ENCODE measurements around the gene GAK. TPM values are rescaled to one million over a fixed set of nuclear protein-coding genes. Genes with fewer than 3 reads are reported as not detected.
"Not testable (repeated sequence)": the region's sequence is repeated elsewhere in the genome, so short reads cannot be mapped to it uniquely, and the experiment has no call there.

GAK gene
- total RNA-seq, 2 experiments from 2014 or later, result 82.9 to 88.0 TPM

GRCh38 chr4:948936-949300 lies 16.8 kb upstream of the GAK start:
- Mint-ChIP-seq H3K27me3 (no peaks in the 10 kb centered on the region), H3K27ac (no peak overlapping the region), H3K4me1 (no peaks in the 10 kb centered on the region), H3K9me3 (ENCODE audit: low read depth) (no peaks in the 10 kb centered on the region), H3K4me3 (no peak overlapping the region), H3K36me3 (ENCODE audit: low read depth) (peaks cover 5% of the 10 kb centered on the region)
- CTCF ChIA-PET, result no interaction called here
- no peak for DNase-seq
- no peak for ATAC-seq
- intact Hi-C loops (cut with DNase I, micrococcal nuclease), result no loop called here
- POLR2A ChIA-PET, result no interaction called here

GRCh38 chr4:948101-948935 lies 16.2 kb upstream of the GAK start:
- no peaks in the 10 kb centered on the region for H3K4me1 Mint-ChIP-seq
- no peaks in the 10 kb centered on the region for H3K27me3 Mint-ChIP-seq
- ChIA-PET POLR2A (no interaction called here), CTCF (interaction anchor here (0.6 kb wide), 1 partner anchor 185 kb away, joined by 3 read pairs; no protein-coding TSS in a partner anchor)
- ATAC-seq (no peak), DNase-seq (no peak)
- no peak overlapping the region for H3K4me3 Mint-ChIP-seq
- H3K27ac Mint-ChIP-seq, result no peak overlapping the region
- no peaks in the 10 kb centered on the region for H3K9me3 Mint-ChIP-seq (ENCODE audit: low read depth)
- intact Hi-C loops (cut with DNase I, micrococcal nuclease), result no loop called here
- H3K36me3 Mint-ChIP-seq (ENCODE audit: low read depth), result peaks cover 2% of the 10 kb centered on the region

GRCh38 chr4:947491-947971 lies 15.4 kb upstream of the GAK start:
- intact Hi-C loops (cut with DNase I, micrococcal nuclease), result no loop called here
- H3K36me3 Mint-ChIP-seq (ENCODE audit: low read depth), result no peaks in the 10 kb centered on the region

GRCh38 chr4:946517-947471 lies 14.7 kb upstream of the GAK start:
- no peak overlapping the region for H3K27ac Mint-ChIP-seq
- DNase-seq, result no peak
- H3K9me3 Mint-ChIP-seq (ENCODE audit: low read depth), result no peaks in the 10 kb centered on the region
- no peak overlapping the region for H3K4me3 Mint-ChIP-seq
- H3K36me3 Mint-ChIP-seq (ENCODE audit: low read depth), result no peaks in the 10 kb centered on the region
- H3K4me1 Mint-ChIP-seq, result no peaks in the 10 kb centered on the region
- ChIA-PET POLR2A (no interaction called here), CTCF (no interaction called here)
- intact Hi-C loops (cut with DNase I, micrococcal nuclease), result no loop called here
- ATAC-seq, result no peak
- no peaks in the 10 kb centered on the region for H3K27me3 Mint-ChIP-seq

More at GRCh38 chr4:947491-947971, 15.4 kb upstream of the GAK start:
- ATAC-seq (no peak), DNase-seq (no peak)
- Mint-ChIP-seq H3K4me3 (no peak overlapping the region), H3K27me3 (no peaks in the 10 kb centered on the region), H3K9me3 (ENCODE audit: low read depth) (no peaks in the 10 kb centered on the region), H3K4me1 (no peaks in the 10 kb centered on the region), H3K27ac (no peak overlapping the region)
- ChIA-PET POLR2A (no interaction called here), CTCF (no interaction called here)

GRCh38 chr4:946103-946450 lies 14.0 kb upstream of the GAK start:
- H3K4me1 Mint-ChIP-seq, result no peaks in the 10 kb centered on the region
- intact Hi-C loops (cut with DNase I, micrococcal nuclease), result no loop called here
- H3K27ac Mint-ChIP-seq, result no peak overlapping the region
- H3K9me3 Mint-ChIP-seq (ENCODE audit: low read depth), result no peaks in the 10 kb centered on the region
- no peak overlapping the region for H3K4me3 Mint-ChIP-seq
- ChIA-PET POLR2A (no interaction called here), CTCF (no interaction called here)
- no peaks in the 10 kb centered on the region for H3K27me3 Mint-ChIP-seq
- ATAC-seq (no peak), DNase-seq (no peak)
- no peaks in the 10 kb centered on the region for H3K36me3 Mint-ChIP-seq (ENCODE audit: low read depth)

GRCh38 chr4:945274-946102 lies 13.4 kb upstream of the GAK start:
- POLR2A ChIA-PET, result no interaction called here
- no peak for ATAC-seq
- DNase-seq, result no peak
- CTCF ChIA-PET, result no interaction called here
- no peak overlapping the region for H3K27ac Mint-ChIP-seq
- H3K36me3 Mint-ChIP-seq (ENCODE audit: low read depth), result no peaks in the 10 kb centered on the region
- no peaks in the 10 kb centered on the region for H3K9me3 Mint-ChIP-seq (ENCODE audit: low read depth)
- no peaks in the 10 kb centered on the region for H3K27me3 Mint-ChIP-seq
- no peaks in the 10 kb centered on the region for H3K4me1 Mint-ChIP-seq
- intact Hi-C loops (cut with DNase I, micrococcal nuclease), result no loop called here
- H3K4me3 Mint-ChIP-seq, result no peak overlapping the region

GRCh38 chr4:939508-939907 lies 7.4 kb upstream of the GAK start:
- H3K36me3 Mint-ChIP-seq (ENCODE audit: low read depth); ATAC-seq; H3K4me3 Mint-ChIP-seq; POLR2A ChIA-PET; H3K4me1 Mint-ChIP-seq; H3K9me3 Mint-ChIP-seq (ENCODE audit: low read depth); intact Hi-C loops (cut with DNase I, micrococcal nuclease); H3K27me3 Mint-ChIP-seq; H3K27ac Mint-ChIP-seq; DNase-seq: not testable (repeated sequence)
- CTCF ChIA-PET, result interaction anchor here (0.7 to 1.2 kb wide), 2 partner anchors 44 to 890 kb away, joined by 3 read pairs; no protein-coding TSS in a partner anchor

GRCh38 chr4:932713-933070 lies 576 bp upstream of the GAK start:
- peaks cover 29% of the 10 kb centered on the region for H3K4me1 Mint-ChIP-seq

GRCh38 chr4:931194-931959 lies 739 bp downstream of the GAK start:
- Mint-ChIP-seq H3K27ac (peak overlapping the region; percentile 89), H3K4me3 (peak overlapping the region; percentile 87), H3K27me3 (no peaks in the 10 kb centered on the region), H3K4me1 (peaks cover 30% of the 10 kb centered on the region), H3K36me3 (ENCODE audit: low read depth) (no peaks in the 10 kb centered on the region), H3K9me3 (ENCODE audit: low read depth) (no peaks in the 10 kb centered on the region)
- CTCF ChIA-PET, result interaction anchor here (1.0 to 1.2 kb wide), 3 partner anchors 8 to 191 kb away, joined by 3 to 4 read pairs (median 4); no protein-coding TSS in a partner anchor
- peak; percentile 38 for DNase-seq
- POLR2A ChIA-PET, result interaction anchor here (1.0 to 1.7 kb wide), 4 partner anchors 10 to 150 kb away, joined by 3 to 5 read pairs (median 4); partner anchors contain the start of gene DGKQ
- intact Hi-C loops (cut with DNase I, micrococcal nuclease), result loop anchor here (5.0 kb wide), 3 partner anchors 56 to 781 kb away; partner anchors contain the start of genes IDUA (in 1 of the 2) and SLBP (in 1 of the 2)
- ATAC-seq, result no peak

More at GRCh38 chr4:932713-933070, 576 bp upstream of the GAK start:
- intact Hi-C loops (cut with DNase I, micrococcal nuclease), result loop anchor here (1.0 to 5.0 kb wide), 16 partner anchors 41 to 939 kb away; partner anchors contain the start of genes ATP5ME (in 1 of the 2), CTBP1 (in 1 of the 2), DGKQ (in 1 of the 2) and IDUA (in 1 of the 2)
- H3K36me3 Mint-ChIP-seq (ENCODE audit: low read depth), result no peaks in the 10 kb centered on the region
- CTCF ChIA-PET, result interaction anchor here (0.6 to 2.7 kb wide), 5 partner anchors 9 to 235 kb away, joined by 3 to 8 read pairs (median 4); no protein-coding TSS in a partner anchor
- H3K27me3 Mint-ChIP-seq, result no peaks in the 10 kb centered on the region
- H3K27ac Mint-ChIP-seq, result peak overlapping the region; percentile 89
- DNase-seq (no peak), ATAC-seq (peak; percentile 6)
- no peaks in the 10 kb centered on the region for H3K9me3 Mint-ChIP-seq (ENCODE audit: low read depth)
- H3K4me3 Mint-ChIP-seq, result peak overlapping the region; percentile 87
- POLR2A ChIA-PET, result interaction anchor here (1.0 to 1.7 kb wide), 3 partner anchors 40 to 151 kb away, joined by 3 to 5 read pairs (median 4); partner anchors contain the start of gene DGKQ

- ChIA-PET CTCF (interaction anchor here (0.7 to 1.2 kb wide), 2 partner anchors 52 to 145 kb away, joined by 3 to 4 read pairs; no protein-coding TSS in a partner anchor), POLR2A (interaction anchor here (1.1 kb wide), 1 partner anchor 9 kb away, joined by 4 read pairs; no protein-coding TSS in a partner anchor)
- Mint-ChIP-seq H3K27ac (peak overlapping the region; percentile 89), H3K4me1 (peaks cover 32% of the 10 kb centered on the region), H3K27me3 (no peaks in the 10 kb centered on the region), H3K36me3 (ENCODE audit: low read depth) (no peaks in the 10 kb centered on the region), H3K4me3 (peak overlapping the region; percentile 87), H3K9me3 (ENCODE audit: low read depth) (no peaks in the 10 kb centered on the region)
- DNase-seq (no peak), ATAC-seq (no peak)
- intact Hi-C loops (cut with DNase I, micrococcal nuclease), result loop anchor here (5.0 kb wide), 3 partner anchors 56 to 781 kb away; partner anchors contain the start of genes IDUA (in 1 of the 2) and SLBP (in 1 of the 2)
Observed at GRCh38 chr4:930827-931193, 1.3 kb downstream of the GAK start.

All from activated CD4-positive, alpha-beta T cell treated with anti-CD3 and anti-CD28 coated beads for 36 hours (primary cell).